Transverse colon (tissue), 4 donors: ENCODE measurements around the gene OGFOD1. TPM values are rescaled to one million over a fixed set of nuclear protein-coding genes. Genes with fewer than 3 reads are reported as not detected.

Experiments
- DNase-seq: peaks from one replicate; pipeline ENCODE4 v3.0.0-alpha.2; 2019
- H3K27ac ChIP-seq, 4 donors: fragments of 200-600 bp; sonication (generic); 2 replicates each; pipeline ENCODE4 v1.5.1; 2016 to 2018; ENCODE audit warnings: inconsistent platforms in 4 of 4
- H3K27me3 ChIP-seq: fragments of 200-600 bp; sonication (generic); 2 replicates; pipeline ENCODE4 v1.5.1; 2017; ENCODE audit warnings: inconsistent platforms
- H3K36me3 ChIP-seq, 4 donors: fragments of 200-600 bp; sonication (generic); 2 replicates each; pipeline ENCODE4 v1.5.1; 2017 to 2019; ENCODE audit warnings: inconsistent platforms in 4 of 4
- H3K4me1 ChIP-seq, 4 donors: fragments of 200-600 bp; sonication (generic); 2 replicates each; pipeline ENCODE4 v1.5.1; 2017 to 2020; ENCODE audit warnings: inconsistent platforms in 4 of 4
- H3K4me3 ChIP-seq, 4 donors: fragments of 200-600 bp; sonication (generic); 1 replicate in 1 of 4; 2 replicates in 3 of 4; pipeline versions ENCODE4 v1.5.1 to v1.6.1; 2017 to 2019; ENCODE audit warnings: inconsistent platforms in 4 of 4
- H3K9me3 ChIP-seq, 2 donors: fragments of 200-600 bp; sonication (generic); 2 replicates each; pipeline ENCODE4 v1.5.1; 2017 to 2019; ENCODE audit warnings: inconsistent platforms in 2 of 2
- EP300 ChIP-seq: sonication (generic); formaldehyde crosslinking; IDR thresholded peaks from one replicate; pipeline ENCODE4 v1.6.1; 2017; ENCODE audit warnings: antibody characterized with exemption, low read depth
- POLR2A ChIP-seq: fragments of 450-650 bp; IDR thresholded peaks from one replicate; pipeline ENCODE4 v1.6.1; 2016; ENCODE audit warnings: antibody characterized with exemption, mild to moderate bottlenecking, moderate library complexity
- POLR2AphosphoS5 ChIP-seq, 3 donors: sonication (generic); formaldehyde crosslinking; IDR thresholded peaks; one replicate each; pipeline ENCODE4 v1.6.1; 2016; ENCODE audit warnings: antibody characterized with exemption in 3 of 3
- WGBS, 2 donors: methylation state at CpG; one replicate each; pipeline ENCODE4 v1.1.5; 2018; ENCODE audit warnings: low coverage in 1 of 2; 5-methylcytosine and 5-hydroxymethylcytosine counted together
- in situ Hi-C, 4 donors: fragments of 200-750 bp; cut with MboI; loops; one replicate each; pipeline versions ENCODE4 v1.15.0 to v1.15.1; 2017; ENCODE audit warnings: low sequenced_read_pairs in 3 of 4, low pct_ligation_motif_present in 1 of 4, low pct_unique_long_range_greater_than_20kb in 1 of 4
- intact Hi-C: fragments of 100-400 bp; cut with DNase I; formaldehyde crosslinking; loops from one replicate; pipeline ENCODE4 v1.15.1; 2023; ENCODE audit warnings: low total_unique reads
- total RNA-seq, 4 donors: library from RNA; depleted of rRNA; stranded (reverse); fragments of >200 nt; gene quantifications; one replicate each; pipeline ENCODE4 v1.1.0, GENCODE V29; 2016
- TF ChIP-seq, protein P1 (sequence below), 5 experiments: fragments of 200-600 bp in 3 of 5; fragments of 450-650 bp in 2 of 5; sonication (generic) in 3 of 5; IDR thresholded peaks; 1 replicate in 2 of 5; 2 replicates in 3 of 5; pipeline ENCODE4 v1.5.1; 2016 to 2017; ENCODE audit warnings: antibody characterized with exemption in 5 of 5, inconsistent platforms in 3 of 5, mild to moderate bottlenecking in 2 of 5, moderate library complexity in 1 of 5

Gene OGFOD1
- total RNA-seq, 4 donors from 2014 or later, result 2.8 to 22.5 (median 9.5) TPM

DNA sequence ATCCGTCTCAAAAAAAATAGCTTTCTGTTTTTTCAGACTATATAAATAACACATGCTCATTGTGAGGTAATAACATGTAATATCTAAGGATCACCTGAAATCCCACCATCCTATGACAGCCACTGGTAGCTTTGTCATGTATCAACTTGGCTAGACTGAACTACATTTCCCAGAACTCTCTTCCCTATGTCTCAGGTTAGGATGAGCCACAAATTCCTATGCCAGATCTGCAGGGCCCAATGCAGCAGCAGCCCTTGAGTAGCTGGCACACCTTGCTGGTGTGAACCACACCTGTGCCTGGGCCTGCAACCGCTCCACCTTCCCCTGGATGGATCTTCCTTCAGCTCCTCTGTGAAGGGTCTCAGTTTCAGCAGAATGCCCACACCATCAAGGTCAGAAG lies 28.1 kb downstream of the OGFOD1 start:
- TF ChIP-seq POLR2A (no peak), POLR2AphosphoS5 (IDR thresholded peaks at IDR 0.05) (no peak), EP300 (no peak)
- TF ChIP-seq, protein P1, sequence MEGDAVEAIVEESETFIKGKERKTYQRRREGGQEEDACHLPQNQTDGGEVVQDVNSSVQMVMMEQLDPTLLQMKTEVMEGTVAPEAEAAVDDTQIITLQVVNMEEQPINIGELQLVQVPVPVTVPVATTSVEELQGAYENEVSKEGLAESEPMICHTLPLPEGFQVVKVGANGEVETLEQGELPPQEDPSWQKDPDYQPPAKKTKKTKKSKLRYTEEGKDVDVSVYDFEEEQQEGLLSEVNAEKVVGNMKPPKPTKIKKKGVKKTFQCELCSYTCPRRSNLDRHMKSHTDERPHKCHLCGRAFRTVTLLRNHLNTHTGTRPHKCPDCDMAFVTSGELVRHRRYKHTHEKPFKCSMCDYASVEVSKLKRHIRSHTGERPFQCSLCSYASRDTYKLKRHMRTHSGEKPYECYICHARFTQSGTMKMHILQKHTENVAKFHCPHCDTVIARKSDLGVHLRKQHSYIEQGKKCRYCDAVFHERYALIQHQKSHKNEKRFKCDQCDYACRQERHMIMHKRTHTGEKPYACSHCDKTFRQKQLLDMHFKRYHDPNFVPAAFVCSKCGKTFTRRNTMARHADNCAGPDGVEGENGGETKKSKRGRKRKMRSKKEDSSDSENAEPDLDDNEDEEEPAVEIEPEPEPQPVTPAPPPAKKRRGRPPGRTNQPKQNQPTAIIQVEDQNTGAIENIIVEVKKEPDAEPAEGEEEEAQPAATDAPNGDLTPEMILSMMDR (IDR thresholded peaks at IDR 0.05), result no peak
- Histone ChIP-seq H3K4me1 (no peaks in the 10 kb centered on the region), H3K27me3 (no peaks in the 10 kb centered on the region), H3K36me3 (peaks cover 0 to 44% (median 20%) of the 10 kb centered on the region in 4 donors), H3K9me3 (no peaks in the 10 kb centered on the region), H3K27ac (no peak overlapping the region), H3K4me3 (no peak overlapping the region)
- in situ Hi-C loops (no loop called here), intact Hi-C loops (no loop called here)
- DNase-seq, result no peak
- WGBS, 2 donors, result 90 to 98% methylated on average over 2 of the region's 2 CpGs

DNA sequence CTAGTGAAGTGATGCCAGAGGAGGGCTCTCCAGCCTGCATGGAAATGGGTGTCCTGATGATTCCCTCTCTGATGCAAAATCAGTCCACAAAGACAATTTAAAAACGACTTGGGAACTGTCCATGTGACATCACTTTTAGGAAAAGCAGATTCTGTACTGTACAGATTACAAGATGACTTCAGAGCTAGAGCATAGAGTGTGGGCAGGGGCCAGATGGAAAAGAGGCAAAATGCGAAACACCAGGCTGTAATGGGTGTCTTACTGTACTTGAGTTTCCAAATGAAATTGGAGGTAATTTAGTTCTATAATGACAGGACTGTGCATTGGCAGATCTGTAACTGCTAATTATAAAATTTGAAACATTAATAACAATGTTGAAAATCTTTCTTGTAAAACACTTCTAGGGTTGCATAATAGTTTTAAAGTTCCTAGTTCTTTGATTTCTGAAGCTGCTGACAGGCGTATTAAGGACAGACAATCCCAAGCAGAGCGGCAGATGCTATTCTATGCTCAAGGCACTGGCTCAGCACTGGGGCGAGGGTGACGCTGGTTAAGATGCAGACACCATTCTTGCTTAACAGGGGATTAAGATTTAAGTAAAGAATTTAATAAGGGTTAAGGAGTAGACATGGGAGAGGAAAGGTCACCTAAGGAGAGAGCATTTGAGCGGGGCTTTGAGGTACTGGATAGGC lies 29.6 kb downstream of the OGFOD1 start:
- 83 to 88% methylated on average over 7 of the region's 7 CpGs for WGBS, 2 donors
- H3K4me3 ChIP-seq, result no peak overlapping the region
- DNase-seq, result no peak
- H3K9me3 ChIP-seq, result no peaks in the 10 kb centered on the region
- TF ChIP-seq POLR2AphosphoS5 (IDR thresholded peaks at IDR 0.05) (no peak), EP300 (no peak), POLR2A (no peak)
- TF ChIP-seq, protein P1 (IDR thresholded peaks at IDR 0.05), result no peak
- no peak overlapping the region for H3K27ac ChIP-seq
- no peaks in the 10 kb centered on the region for H3K27me3 ChIP-seq
- H3K4me1 ChIP-seq, result no peaks in the 10 kb centered on the region
- intact Hi-C loops, result no loop called here
- peaks cover 0 to 42% (median 19%) of the 10 kb centered on the region in 4 donors for H3K36me3 ChIP-seq
- in situ Hi-C loops, result no loop called here

DNA sequence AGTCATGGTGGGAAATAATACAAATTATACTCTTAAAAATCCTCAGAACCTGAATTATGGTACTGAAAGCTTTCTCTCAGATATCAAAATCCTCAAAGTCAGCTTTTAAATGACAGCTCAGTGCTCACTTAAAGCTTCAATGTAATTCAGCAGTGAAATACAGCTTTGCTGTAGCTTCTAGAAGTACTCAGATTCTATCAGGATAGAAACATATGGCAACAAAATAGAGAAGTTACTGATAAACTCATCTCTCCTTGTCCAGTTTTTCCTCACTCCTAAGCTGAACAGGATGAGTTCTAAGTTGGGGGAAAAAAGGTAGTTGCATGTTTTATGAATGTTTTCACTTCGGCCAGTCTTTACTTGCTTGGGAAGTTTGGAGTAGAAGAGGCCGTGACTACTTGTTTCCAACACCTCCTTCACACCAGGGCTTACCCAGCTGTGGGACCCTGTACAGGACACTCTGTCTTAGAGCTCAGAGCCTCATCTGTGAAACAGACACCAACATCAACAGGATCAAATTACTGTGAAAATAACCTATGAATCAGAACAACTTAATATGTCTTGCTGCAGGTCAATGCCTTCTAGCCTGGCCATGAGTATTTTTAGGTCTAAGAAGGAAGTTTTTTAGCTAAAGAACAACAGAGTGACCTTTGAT lies 30.2 kb downstream of the OGFOD1 start:
- TF ChIP-seq EP300, result no peak
- no peak for DNase-seq
- Histone ChIP-seq H3K27me3 (no peaks in the 10 kb centered on the region), H3K36me3 (peaks cover 0 to 35% (median 16%) of the 10 kb centered on the region in 4 donors), H3K9me3 (no peaks in the 10 kb centered on the region), H3K4me1 (no peaks in the 10 kb centered on the region), H3K4me3 (no peak overlapping the region), H3K27ac (no peak overlapping the region)
- 96 to 100% methylated on average over 2 of the region's 2 CpGs for WGBS, 2 donors
- in situ Hi-C loops (no loop called here), intact Hi-C loops (no loop called here)

DNA sequence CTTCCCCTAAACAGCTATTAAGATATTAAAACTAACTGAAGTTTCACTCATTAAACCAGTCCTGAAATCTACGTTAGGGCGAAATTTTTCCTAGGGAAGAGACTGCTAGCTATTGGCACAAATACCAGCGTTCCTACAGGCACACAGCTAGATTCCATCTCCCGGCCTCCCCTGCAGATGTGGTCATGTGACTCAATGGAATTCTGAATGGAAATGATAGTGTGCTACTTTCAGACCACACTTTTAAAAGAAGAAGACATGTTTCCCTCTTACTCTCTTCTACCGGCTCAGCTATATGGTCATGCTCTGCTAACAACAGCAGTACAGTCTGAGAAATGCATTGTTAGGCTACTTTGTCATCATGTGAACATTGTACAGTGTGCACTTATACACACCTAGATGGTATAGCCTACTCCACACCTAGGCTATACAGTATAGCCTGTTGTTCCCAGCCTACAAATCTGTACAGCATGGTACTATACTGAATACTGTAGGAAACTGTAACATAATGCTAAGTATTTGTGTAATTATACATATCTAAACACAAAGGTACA lies 31.4 kb downstream of the OGFOD1 start:
- H3K4me3 ChIP-seq, result no peak overlapping the region
- 87 to 90% methylated on average over 2 to 5 of the region's 5 CpGs for WGBS, 2 donors
- in situ Hi-C loops (no loop called here), intact Hi-C loops (no loop called here)
- H3K27me3 ChIP-seq, result no peaks in the 10 kb centered on the region
- peaks cover 0 to 25% (median 10%) of the 10 kb centered on the region in 4 donors for H3K36me3 ChIP-seq
- TF ChIP-seq EP300 (no peak), POLR2AphosphoS5 (IDR thresholded peaks at IDR 0.05) (no peak), POLR2A (no peak)
- TF ChIP-seq, protein P1 (IDR thresholded peaks at IDR 0.05), result no peak
- no peak for DNase-seq
- no peak overlapping the region for H3K27ac ChIP-seq
- no peaks in the 10 kb centered on the region for H3K9me3 ChIP-seq
- no peaks in the 10 kb centered on the region for H3K4me1 ChIP-seq
